Endothelial cell of umbilical vein (primary cell): ENCODE data around the gene ARHGAP28. TPM values are rescaled to one million over a fixed set of nuclear protein-coding genes. Genes with fewer than 3 reads are reported as not detected.

Experiments used
- BruUV-seq: library from RNA; stranded (reverse); fragments of 400-500 nt; replicated peaks from 2 replicates; lab custom pipeline; 2021; lab: Mats Ljungman, UMichigan
- CTCF ChIA-PET: fragments of 300-600, 350-600 bp; sonication (Branson Sonifier 250); formaldehyde crosslinking; loops from one replicate; lab custom pipeline; 2021; ENCODE audit warnings: antibody characterized with exemption, inconsistent platforms; lab: Charles Lee
- POLR2A ChIA-PET: fragments of 300-600, 350-600 bp; sonication (Branson Sonifier 250); formaldehyde crosslinking; loops from one replicate; lab custom pipeline; 2021; ENCODE audit warnings: antibody characterized with exemption, inconsistent platforms; lab: Charles Lee
- DNase-seq: peaks from one replicate; pipeline ENCODE4 v3.0.0-alpha.2; 2011; ENCODE audit warnings: low read depth, low spot score
- FAIRE-seq: peaks from 2 replicates; lab custom pipeline; 2011; peaks lifted over from hg19 to GRCh38; lab: Jason Lieb, UNC
- H2AFZ ChIP-seq: 2 replicates; pipeline ENCODE4 v1.6.0; 2012; ENCODE audit warnings: low read depth, low read length, control low read depth, inconsistent platforms
- H3K27ac ChIP-seq: 2 replicates; pipeline ENCODE4 v1.5.1; 2011; ENCODE audit warnings: low read depth, mild to moderate bottlenecking, control low read depth, low read length, moderate library complexity; ENCODE audit not compliant: insufficient read depth
- H3K27me3 ChIP-seq, 2 experiments: 2 replicates each; pipeline versions ENCODE4 v1.6.0 to v1.6.1; 2011; ENCODE audit warnings: low read length in 2 of 2, mixed read lengths in 1 of 2; ENCODE audit not compliant: control insufficient read depth in 2 of 2, insufficient read depth in 2 of 2
- H3K36me3 ChIP-seq, 2 experiments: 2 replicates in 1 of 2; 3 replicates in 1 of 2; pipeline ENCODE4 v1.5.1; 2011; ENCODE audit warnings: low read length in 2 of 2, mild to moderate bottlenecking in 1 of 2, moderate library complexity in 1 of 2; ENCODE audit not compliant: control insufficient read depth in 2 of 2, insufficient read depth in 2 of 2; ENCODE audit errors: extremely low read depth in 1 of 2
- H3K4me1 ChIP-seq: 3 replicates; pipeline ENCODE4 v1.5.1; 2011; ENCODE audit warnings: mild to moderate bottlenecking, low read length; ENCODE audit not compliant: control insufficient read depth, insufficient read depth; ENCODE audit errors: extremely low read depth
- H3K4me2 ChIP-seq: 2 replicates; pipeline ENCODE4 v1.6.1; 2011; ENCODE audit warnings: low read length, control low read depth, mixed read lengths; ENCODE audit not compliant: insufficient read depth
- H3K4me3 ChIP-seq, 3 experiments: fragments of 200-600 bp in 1 of 3; sonication (generic), shearing (Covaris generic) in 1 of 3; replicated peaks in 1 of 3; 2 replicates each; pipeline ENCODE4 v1.5.1; 2011 to 2016; ENCODE audit warnings: control low read depth in 3 of 3, low read length in 3 of 3, mild to moderate bottlenecking in 2 of 3, inconsistent platforms in 1 of 3, low read depth in 1 of 3, moderate library complexity in 1 of 3; ENCODE audit not compliant: insufficient read depth in 1 of 3
- H3K79me2 ChIP-seq: 2 replicates; pipeline ENCODE4 v1.6.0; 2012; ENCODE audit warnings: low read length, inconsistent platforms; ENCODE audit not compliant: control insufficient read depth, insufficient read depth
- H3K9ac ChIP-seq: replicated peaks from 2 replicates; pipeline ENCODE3; 2011; ENCODE audit warnings: low read length, control low read depth; ENCODE audit not compliant: insufficient read depth; ENCODE audit errors: extremely low read depth
- H3K9me1 ChIP-seq: replicated peaks from 3 replicates; pipeline ENCODE4 v1.6.0; 2011; ENCODE audit warnings: mild to moderate bottlenecking, low read length; ENCODE audit not compliant: control insufficient read depth, insufficient read depth; ENCODE audit errors: extremely low read depth
- H3K9me3 ChIP-seq: replicated peaks from 2 replicates; pipeline ENCODE4 v1.5.1; 2012; ENCODE audit warnings: low read length, inconsistent platforms; ENCODE audit not compliant: control insufficient read depth, insufficient read depth
- H4K20me1 ChIP-seq: replicated peaks from 2 replicates; pipeline ENCODE3; 2011; ENCODE audit warnings: mild to moderate bottlenecking, low read length; ENCODE audit not compliant: control insufficient read depth, insufficient read depth; ENCODE audit errors: extremely low read depth
- EZH2 ChIP-seq: IDR thresholded peaks from 2 replicates; pipeline ENCODE4 v1.6.1; 2012; ENCODE audit warnings: borderline replicate concordance, low read depth, mild to moderate bottlenecking, moderate library complexity, low read length, inconsistent platforms; ENCODE audit not compliant: severe bottlenecking
- FOS ChIP-seq: IDR thresholded peaks from 2 replicates; pipeline ENCODE4 v1.6.1; 2011; ENCODE audit warnings: mild to moderate bottlenecking, low read length, moderate library complexity, borderline replicate concordance; ENCODE audit not compliant: insufficient read depth
- GATA2 ChIP-seq: IDR thresholded peaks from 2 replicates; pipeline ENCODE4 v1.7.0; 2011; ENCODE audit warnings: low read depth, mild to moderate bottlenecking, moderate library complexity, mixed read lengths, low read length; ENCODE audit not compliant: insufficient read length, insufficient read depth
- JUN ChIP-seq: IDR thresholded peaks from 2 replicates; pipeline ENCODE4 v1.6.1; 2011; ENCODE audit warnings: borderline replicate concordance, low read depth; ENCODE audit not compliant: insufficient read length, insufficient read depth
- MYC ChIP-seq: IDR thresholded peaks from one replicate; pipeline ENCODE4 v1.6.1; 2011; ENCODE audit warnings: mild to moderate bottlenecking, low read depth, low read length
- POLR2A ChIP-seq: IDR thresholded peaks from 2 replicates; pipeline ENCODE4 v1.6.1; 2012; ENCODE audit warnings: low read depth, mild to moderate bottlenecking, control low read depth, low read length
- POLR2AphosphoS5 ChIP-seq: IDR thresholded peaks from 2 replicates; pipeline ENCODE4 v1.6.1; 2012; ENCODE audit warnings: low read depth, mild to moderate bottlenecking, control low read depth, low read length, moderate library complexity; ENCODE audit not compliant: insufficient read depth
- dilution Hi-C: fragments of 300-500 bp; cut with MboI; formaldehyde crosslinking; loops from one replicate; pipeline ENCODE4 v1.15.0; 2019; ENCODE audit warnings: low sequenced_read_pairs; ENCODE audit not compliant: extremely low pct_ligation_motif_present
- intact Hi-C: fragments of 100-400 bp; cut with micrococcal nuclease; formaldehyde crosslinking; loops from one replicate; pipeline ENCODE4 v1.10.0; 2022
- polyA plus RNA-seq, 4 experiments: library from polyadenylated mRNA; depleted of rRNA in 3 of 4; stranded (reverse) in 3 of 4; unstranded in 1 of 4; fragments of >200 nt; gene quantifications; 2 replicates each; pipeline versions ENCODE4 v1.2.1 to v1.2.3, GENCODE V29; 2011 to 2012; ENCODE audit warnings: missing spikeins in 1 of 4
- total RNA-seq: library from RNA; stranded (reverse); gene quantifications from 2 replicates; pipeline ENCODE4 v1.2.3, GENCODE V29; 2021
- TF ChIP-seq, protein P1 (sequence below): IDR thresholded peaks from 2 replicates; pipeline ENCODE4 v1.6.1; 2011; ENCODE audit not compliant: insufficient read depth, insufficient read length
- TF ChIP-seq, protein P2 (sequence below), 2 donors: IDR thresholded peaks; 1 replicate in 1 of 2; 2 replicates in 1 of 2; pipeline ENCODE4 v1.5.1; 2011; ENCODE audit warnings: low read length in 2 of 2, mild to moderate bottlenecking in 2 of 2, moderate library complexity in 2 of 2, control low read depth in 1 of 2, inconsistent platforms in 1 of 2, low read depth in 1 of 2; ENCODE audit not compliant: insufficient read depth in 1 of 2; ENCODE audit errors: extremely low read depth in 1 of 2

ARHGAP28 gene
- total and polyA plus RNA-seq, 2 donors (not counting 3 experiments of a cell fraction or from before 2014, with no cell fraction given): 3.8 to 23.4 TPM

DNA sequence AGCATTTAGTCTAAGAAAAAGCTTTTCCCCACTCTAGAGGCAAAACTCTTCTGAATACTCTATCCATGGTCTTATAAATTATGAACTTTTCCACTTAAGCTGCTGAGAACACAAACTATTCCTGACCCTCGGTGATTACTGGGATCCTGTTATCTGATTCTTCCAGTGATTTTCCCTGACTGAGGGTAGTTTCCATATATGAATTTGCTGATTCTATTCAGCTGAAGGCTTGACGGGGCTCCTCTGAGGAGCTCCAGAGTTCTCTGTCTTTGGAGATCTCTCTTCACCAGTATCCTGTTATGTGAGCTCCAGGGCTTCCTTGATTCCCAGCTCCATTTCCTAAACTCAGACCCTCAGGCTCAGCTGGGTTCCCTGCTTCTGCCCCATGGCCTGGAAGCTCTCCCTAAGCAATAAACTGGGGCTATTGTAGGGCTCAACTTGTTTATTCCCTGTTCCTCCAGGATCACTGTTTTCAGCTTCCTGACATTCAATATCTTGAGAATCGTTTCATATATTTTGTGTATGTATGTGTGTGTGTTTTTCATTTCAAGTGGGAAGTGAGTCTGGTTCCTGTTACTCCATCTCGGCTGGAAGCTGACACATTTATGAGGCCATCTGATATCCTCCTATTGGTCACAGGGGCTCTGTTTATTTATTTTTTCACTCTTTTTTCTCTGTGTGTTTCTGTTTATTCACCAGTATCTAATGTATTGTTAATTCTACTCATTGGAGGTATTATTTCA lies 78.2 kb downstream of the ARHGAP28 start:
- Histone ChIP-seq H3K27ac (peak overlapping the region; percentile 100), H3K27me3 (no peaks in the 10 kb centered on the region), H3K9ac (peak overlapping the region; percentile 88), H3K4me3 (peak overlapping the region in 2 of 3 experiments; percentile 21 to 34), H3K79me2 (no peaks in the 10 kb centered on the region), H2AFZ (peak overlapping the region; percentile 97), H3K4me2 (peak overlapping the region; percentile 97), H3K9me1 (no peaks in the 10 kb centered on the region), H3K4me1 (peaks cover 33% of the 10 kb centered on the region), H4K20me1 (no peaks in the 10 kb centered on the region), H3K36me3 (no peaks in the 10 kb centered on the region), H3K9me3 (no peaks in the 10 kb centered on the region)
- FAIRE-seq: peak; percentile 60
- intact Hi-C loops (loop anchor here (1.0 to 2.0 kb wide), 2 partner anchors 67 to 78 kb away; partner anchors contain the start of gene ARHGAP28), dilution Hi-C loops (no loop called here)
- BruUV-seq: TSS peak; percentile 87
- TF ChIP-seq, protein P1, sequence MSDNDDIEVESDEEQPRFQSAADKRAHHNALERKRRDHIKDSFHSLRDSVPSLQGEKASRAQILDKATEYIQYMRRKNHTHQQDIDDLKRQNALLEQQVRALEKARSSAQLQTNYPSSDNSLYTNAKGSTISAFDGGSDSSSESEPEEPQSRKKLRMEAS: no peak
- TF ChIP-seq, protein P2, sequence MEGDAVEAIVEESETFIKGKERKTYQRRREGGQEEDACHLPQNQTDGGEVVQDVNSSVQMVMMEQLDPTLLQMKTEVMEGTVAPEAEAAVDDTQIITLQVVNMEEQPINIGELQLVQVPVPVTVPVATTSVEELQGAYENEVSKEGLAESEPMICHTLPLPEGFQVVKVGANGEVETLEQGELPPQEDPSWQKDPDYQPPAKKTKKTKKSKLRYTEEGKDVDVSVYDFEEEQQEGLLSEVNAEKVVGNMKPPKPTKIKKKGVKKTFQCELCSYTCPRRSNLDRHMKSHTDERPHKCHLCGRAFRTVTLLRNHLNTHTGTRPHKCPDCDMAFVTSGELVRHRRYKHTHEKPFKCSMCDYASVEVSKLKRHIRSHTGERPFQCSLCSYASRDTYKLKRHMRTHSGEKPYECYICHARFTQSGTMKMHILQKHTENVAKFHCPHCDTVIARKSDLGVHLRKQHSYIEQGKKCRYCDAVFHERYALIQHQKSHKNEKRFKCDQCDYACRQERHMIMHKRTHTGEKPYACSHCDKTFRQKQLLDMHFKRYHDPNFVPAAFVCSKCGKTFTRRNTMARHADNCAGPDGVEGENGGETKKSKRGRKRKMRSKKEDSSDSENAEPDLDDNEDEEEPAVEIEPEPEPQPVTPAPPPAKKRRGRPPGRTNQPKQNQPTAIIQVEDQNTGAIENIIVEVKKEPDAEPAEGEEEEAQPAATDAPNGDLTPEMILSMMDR (IDR thresholded peaks at IDR 0.05; ENCODE audit: extremely low read depth in 1 of 2, insufficient read depth in 1 of 2, low read depth in 1 of 2, low read length in 2 of 2): no peak
- TF ChIP-seq MYC (no peak), POLR2AphosphoS5 (peak; percentile 56), GATA2 (peak; percentile 85), FOS (peak; percentile 65), POLR2A (no peak), JUN (peak; percentile 63), EZH2 (no peak)
- ChIA-PET POLR2A (interaction anchor here (0.7 to 1.8 kb wide), 4 partner anchors 27 to 78 kb away, joined by 3 to 7 read pairs (median 4); partner anchors contain the start of gene ARHGAP28), CTCF (interaction anchor here (0.9 to 1.9 kb wide), 8 partner anchors 10 to 263 kb away, joined by 3 to 15 read pairs (median 5); partner anchors contain the start of gene ARHGAP28)
- DNase-seq: peak; percentile 97
